ENCODE data around the gene PLA2G7. TPM values are rescaled to one million over a fixed set of nuclear protein-coding genes. Genes with fewer than 3 reads are reported as not detected.

PLA2G7 gene
- total and polyA plus RNA-seq, 2 donors (not counting 3 experiments of a cell fraction or from before 2014, with no cell fraction given): not detected

GRCh38 chr6:46758960-46759753 lies 24.0 kb upstream of the PLA2G7 start:
- ChIA-PET POLR2A (no interaction called here), CTCF (no interaction called here)
- H3K9me1 ChIP-seq (replicated peaks; ENCODE audit: control insufficient read depth, extremely low read depth, insufficient read depth, low read length): no peaks in the 10 kb centered on the region
- no peak for TF ChIP-seq POLR2AphosphoS5 (IDR thresholded peaks at IDR 0.05; ENCODE audit: insufficient read depth, low read depth, low read length)
- no peak for TF ChIP-seq MYC (IDR thresholded peaks at IDR 0.05; ENCODE audit: low read depth, low read length)
- TF ChIP-seq EZH2 (IDR thresholded peaks at IDR 0.05; ENCODE audit: borderline replicate concordance, low read depth, low read length, severe bottlenecking): no peak
- no peak for TF ChIP-seq GATA2 (IDR thresholded peaks at IDR 0.05; ENCODE audit: insufficient read depth, insufficient read length, low read depth, low read length)
- TF ChIP-seq MAX (IDR thresholded peaks at IDR 0.05; ENCODE audit: insufficient read depth, insufficient read length): no peak
- TF ChIP-seq CTCF (IDR thresholded peaks at IDR 0.05; ENCODE audit: extremely low read depth in 1 of 2, insufficient read depth in 1 of 2, low read depth in 1 of 2, low read length in 2 of 2): no peak
- TF ChIP-seq JUN (IDR thresholded peaks at IDR 0.05; ENCODE audit: borderline replicate concordance, insufficient read depth, insufficient read length, low read depth): no peak
- TF ChIP-seq POLR2A (IDR thresholded peaks at IDR 0.05; ENCODE audit: low read depth, low read length): no peak
- TF ChIP-seq FOS (IDR thresholded peaks at IDR 0.05; ENCODE audit: borderline replicate concordance, insufficient read depth, low read length): no peak
- FAIRE-seq (no peak), DNase-seq (ENCODE audit: low read depth, low spot score) (no peak)
- no peak overlapping the region for H3K27ac ChIP-seq (ENCODE audit: insufficient read depth, low read depth, low read length)
- intact Hi-C loops (cut with micrococcal nuclease): no loop called here
- H3K79me2 ChIP-seq (ENCODE audit: control insufficient read depth, insufficient read depth, low read length): no peaks in the 10 kb centered on the region
- dilution Hi-C loops (cut with MboI; ENCODE audit: extremely low pct_ligation_motif_present, low sequenced_read_pairs): no loop called here
- no peak overlapping the region for H3K9ac ChIP-seq (replicated peaks; ENCODE audit: extremely low read depth, insufficient read depth, low read length)
- no peaks in the 10 kb centered on the region for H3K9me3 ChIP-seq (replicated peaks; ENCODE audit: control insufficient read depth, insufficient read depth, low read length)
- no peaks in the 10 kb centered on the region for H3K36me3 ChIP-seq (ENCODE audit: control insufficient read depth in 2 of 2, extremely low read depth in 1 of 2, insufficient read depth in 2 of 2, low read length in 2 of 2)
- no peak overlapping the region for H3K4me3 ChIP-seq (replicated peaks in 1 of 3; ENCODE audit: insufficient read depth in 1 of 3, low read depth in 1 of 3, low read length in 3 of 3)
- H3K4me2 ChIP-seq (ENCODE audit: insufficient read depth, low read length): no peak overlapping the region
- no peaks in the 10 kb centered on the region for H3K4me1 ChIP-seq (ENCODE audit: control insufficient read depth, extremely low read depth, insufficient read depth, low read length)
- no TSS peak for BruUV-seq (replicated peaks)
- H3K27me3 ChIP-seq (ENCODE audit: control insufficient read depth in 2 of 2, insufficient read depth in 2 of 2, low read length in 2 of 2): peaks cover 0 to 5% of the 10 kb centered on the region in 2 experiments
- H4K20me1 ChIP-seq (replicated peaks; ENCODE audit: control insufficient read depth, extremely low read depth, insufficient read depth, low read length): no peaks in the 10 kb centered on the region
- no peak overlapping the region for H2AFZ ChIP-seq (ENCODE audit: low read depth, low read length)

All from endothelial cell of umbilical vein (primary cell).